Loucy (cell line): ENCODE results near the gene BEX3.

ENCODE experiments used
- CTCF ChIP-seq: fragments of 200-600 bp; sonication (generic); conservative IDR thresholded peaks from 2 replicates; pipeline ENCODE4 v1.5.1; 2014; ENCODE audit warnings: mild to moderate bottlenecking, antibody characterized with exemption, low read length
- EZH2phosphoT487 ChIP-seq: fragments of 200-600 bp; IDR thresholded peaks from 2 replicates; pipeline ENCODE4 v1.6.1; 2018; ENCODE audit warnings: antibody characterized with exemption, mild to moderate bottlenecking, moderate library complexity, borderline replicate concordance

DNA sequence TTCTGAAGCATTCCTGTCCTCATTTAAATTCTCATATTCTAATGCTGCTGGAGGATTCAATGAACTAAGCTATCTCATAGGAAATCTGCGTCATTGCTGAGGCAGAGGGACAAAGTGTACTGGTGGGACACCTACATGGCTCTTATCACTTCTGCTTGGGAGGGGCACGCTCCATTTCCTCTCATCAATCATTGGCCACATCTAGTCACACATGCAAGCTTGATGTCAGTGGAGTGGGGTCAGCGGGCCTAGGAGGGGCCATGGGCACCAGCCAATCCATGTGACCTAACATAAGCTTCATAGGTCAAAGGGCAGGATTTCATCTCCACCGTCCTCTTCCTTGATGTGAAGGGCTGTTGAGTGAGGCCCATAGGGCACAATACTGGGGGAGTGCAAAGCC is 21.4 kb downstream of the BEX3 start:
- TF ChIP-seq CTCF (no peak), EZH2phosphoT487 (no peak)
